Natural killer cell (primary cell): ENCODE measurements around the gene ALDH6A1. TPM values are rescaled to one million over a fixed set of nuclear protein-coding genes. Genes with fewer than 3 reads are reported as not detected.

Experiments used
- ATAC-seq, 3 donors: fragments of 150-1000 bp in 2 of 3; fragments of 200-7000 bp in 1 of 3; cut with Tn5 transposase; 1 replicate in 1 of 3; 2 replicates in 2 of 3; pipeline ENCODE4 v1.10.0; 2021; ENCODE audit warnings: mild to moderate bottlenecking in 2 of 3, moderate library complexity in 2 of 3
- DNase-seq, 2 donors: peaks; one replicate each; pipeline versions ENCODE4 v3.0.0 to v3.0.0-alpha.2; 2013 to 2021; ENCODE audit warnings: mixed read lengths in 1 of 2
- H3K27ac ChIP-seq: one replicate; pipeline ENCODE4 v1.5.1; 2013; ENCODE audit warnings: mild to moderate bottlenecking, low read length
- H3K27me3 ChIP-seq: one replicate; pipeline ENCODE4 v1.6.1; 2013; ENCODE audit warnings: low read length; ENCODE audit not compliant: control insufficient read depth, insufficient read depth
- H3K36me3 ChIP-seq: one replicate; pipeline ENCODE4 v1.6.1; 2013; ENCODE audit warnings: low read length; ENCODE audit not compliant: control insufficient read depth, insufficient read depth
- H3K4me1 ChIP-seq: one replicate; pipeline ENCODE4 v1.6.1; 2013; ENCODE audit warnings: low read length; ENCODE audit not compliant: control insufficient read depth, insufficient read depth
- H3K4me3 ChIP-seq: one replicate; pipeline ENCODE4 v1.5.1; 2013; ENCODE audit warnings: low read length
- H3K9me3 ChIP-seq: one replicate; pipeline ENCODE4 v1.6.1; 2013; ENCODE audit warnings: low read length; ENCODE audit not compliant: control insufficient read depth, insufficient read depth
- H3K27ac Mint-ChIP-seq, 2 donors: one replicate each; pipeline ENCODE4 v1.8.0; 2022; ENCODE audit warnings: mild to moderate bottlenecking in 2 of 2, mixed read lengths in 2 of 2, moderate library complexity in 1 of 2
- H3K27me3 Mint-ChIP-seq, 2 donors: one replicate each; pipeline ENCODE4 v1.8.0; 2022; ENCODE audit warnings: low read depth in 2 of 2, mixed read lengths in 2 of 2
- H3K36me3 Mint-ChIP-seq: one replicate; pipeline ENCODE4 v1.8.0; 2022; ENCODE audit warnings: mixed read lengths
- H3K4me1 Mint-ChIP-seq, 2 donors: one replicate each; pipeline ENCODE4 v1.8.0; 2022; ENCODE audit warnings: mixed read lengths in 2 of 2
- H3K4me3 Mint-ChIP-seq: one replicate; pipeline ENCODE4 v1.8.0; 2022; ENCODE audit warnings: mild to moderate bottlenecking, moderate library complexity, mixed read lengths
- H3K9me3 Mint-ChIP-seq, 2 donors: one replicate each; pipeline ENCODE4 v1.8.0; 2022; ENCODE audit warnings: mixed read lengths in 2 of 2
- WGBS: methylation state at CpG from one replicate; pipeline ENCODE4 v1.1.7; 2013; ENCODE audit warnings: missing lambda C conversion rate; ENCODE audit not compliant: insufficient coverage; 5-methylcytosine and 5-hydroxymethylcytosine counted together
- intact Hi-C: fragments of 100-400 bp; cut with micrococcal nuclease; formaldehyde crosslinking; loops from one replicate; pipeline ENCODE4 v1.14.2; 2022
- total RNA-seq, 4 donors: library from RNA; stranded (reverse); fragments of 120-200 nt in 1 of 4; gene quantifications; one replicate each; pipeline versions ENCODE4 v1.2.3 to v1.2.4, GENCODE V29; 2013 to 2022
- TF ChIP-seq, protein P1 (sequence below): fragments of 200-600 bp; IDR thresholded peaks from one replicate; pipeline ENCODE4 v1.8.0; 2022; ENCODE audit warnings: antibody characterized with exemption

Gene ALDH6A1
- total RNA-seq, 3 donors from 2014 or later (not counting 1 experiment from before 2014, with no cell fraction given) = 8.5 to 9.6 (median 9.5) TPM

DNA sequence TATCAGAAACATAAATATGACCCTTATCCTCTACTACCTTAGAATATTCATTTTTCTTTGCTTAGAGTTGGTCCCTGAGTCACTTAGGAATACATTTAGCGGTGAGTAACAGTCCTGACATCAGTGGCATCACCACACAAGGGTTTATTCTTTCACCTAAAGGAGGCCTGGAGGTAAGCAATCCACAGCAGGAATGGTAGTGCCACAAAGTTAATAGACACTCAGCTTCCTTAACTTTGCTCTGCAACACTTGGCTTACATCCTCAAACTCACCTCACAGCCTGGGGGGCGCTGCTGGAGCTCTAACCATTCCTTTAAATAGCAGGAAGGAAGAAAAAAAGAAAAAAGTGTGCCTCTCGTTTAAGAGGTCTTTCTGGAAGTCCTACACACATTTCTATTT lies 36.0 kb downstream of the ALDH6A1 start:
- DNase-seq = no peak
- H3K9me3 ChIP-seq = no peaks in the 10 kb centered on the region
- 90% methylated on average over 1 of the region's 3 CpGs for WGBS
- no peak for ATAC-seq
- TF ChIP-seq, protein P1, sequence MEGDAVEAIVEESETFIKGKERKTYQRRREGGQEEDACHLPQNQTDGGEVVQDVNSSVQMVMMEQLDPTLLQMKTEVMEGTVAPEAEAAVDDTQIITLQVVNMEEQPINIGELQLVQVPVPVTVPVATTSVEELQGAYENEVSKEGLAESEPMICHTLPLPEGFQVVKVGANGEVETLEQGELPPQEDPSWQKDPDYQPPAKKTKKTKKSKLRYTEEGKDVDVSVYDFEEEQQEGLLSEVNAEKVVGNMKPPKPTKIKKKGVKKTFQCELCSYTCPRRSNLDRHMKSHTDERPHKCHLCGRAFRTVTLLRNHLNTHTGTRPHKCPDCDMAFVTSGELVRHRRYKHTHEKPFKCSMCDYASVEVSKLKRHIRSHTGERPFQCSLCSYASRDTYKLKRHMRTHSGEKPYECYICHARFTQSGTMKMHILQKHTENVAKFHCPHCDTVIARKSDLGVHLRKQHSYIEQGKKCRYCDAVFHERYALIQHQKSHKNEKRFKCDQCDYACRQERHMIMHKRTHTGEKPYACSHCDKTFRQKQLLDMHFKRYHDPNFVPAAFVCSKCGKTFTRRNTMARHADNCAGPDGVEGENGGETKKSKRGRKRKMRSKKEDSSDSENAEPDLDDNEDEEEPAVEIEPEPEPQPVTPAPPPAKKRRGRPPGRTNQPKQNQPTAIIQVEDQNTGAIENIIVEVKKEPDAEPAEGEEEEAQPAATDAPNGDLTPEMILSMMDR = no peak
- Mint-ChIP-seq H3K27me3 (no peaks in the 10 kb centered on the region), H3K9me3 (no peaks in the 10 kb centered on the region), H3K27ac (no peak overlapping the region), H3K4me3 (no peak overlapping the region), H3K4me1 (no peaks in the 10 kb centered on the region), H3K36me3 (no peaks in the 10 kb centered on the region)
- intact Hi-C loops = no loop called here
- H3K27me3 ChIP-seq = no peaks in the 10 kb centered on the region
- H3K4me1 ChIP-seq = no peaks in the 10 kb centered on the region
- H3K27ac ChIP-seq = no peak overlapping the region
- H3K36me3 ChIP-seq = no peaks in the 10 kb centered on the region
- no peak overlapping the region for H3K4me3 ChIP-seq

DNA sequence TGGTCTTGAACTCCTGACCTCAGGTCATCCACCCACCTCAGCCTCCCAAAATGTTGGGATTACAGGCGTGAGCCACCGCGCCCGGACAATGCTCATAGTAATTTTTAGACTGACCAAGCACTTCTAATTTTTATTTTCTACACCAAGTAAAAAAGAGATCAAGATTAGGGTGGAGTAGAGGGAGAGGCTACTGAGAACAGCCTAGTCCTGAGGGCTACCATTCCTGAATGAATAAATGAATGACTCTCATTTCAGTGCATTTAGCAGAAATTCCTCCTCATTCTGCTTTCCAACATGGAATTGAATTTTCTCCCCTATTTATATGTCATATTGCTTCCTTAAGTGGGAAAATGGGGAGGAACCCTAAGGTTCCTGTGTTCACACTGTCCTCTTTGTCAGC lies 38.7 kb downstream of the ALDH6A1 start:
- Histone ChIP-seq H3K27ac (no peak overlapping the region), H3K36me3 (no peaks in the 10 kb centered on the region), H3K27me3 (no peaks in the 10 kb centered on the region), H3K4me1 (no peaks in the 10 kb centered on the region), H3K9me3 (no peaks in the 10 kb centered on the region), H3K4me3 (no peak overlapping the region)
- no peaks in the 10 kb centered on the region for H3K9me3 Mint-ChIP-seq
- intact Hi-C loops = no loop called here
- H3K4me1 Mint-ChIP-seq = no peaks in the 10 kb centered on the region
- TF ChIP-seq, protein P1 = no peak
- no peak overlapping the region for H3K27ac Mint-ChIP-seq
- no peak overlapping the region for H3K4me3 Mint-ChIP-seq
- WGBS = 100% methylated on average over 2 of the region's 4 CpGs
- DNase-seq (no peak), ATAC-seq (no peak)
- H3K27me3 Mint-ChIP-seq = no peaks in the 10 kb centered on the region
- no peaks in the 10 kb centered on the region for H3K36me3 Mint-ChIP-seq

DNA sequence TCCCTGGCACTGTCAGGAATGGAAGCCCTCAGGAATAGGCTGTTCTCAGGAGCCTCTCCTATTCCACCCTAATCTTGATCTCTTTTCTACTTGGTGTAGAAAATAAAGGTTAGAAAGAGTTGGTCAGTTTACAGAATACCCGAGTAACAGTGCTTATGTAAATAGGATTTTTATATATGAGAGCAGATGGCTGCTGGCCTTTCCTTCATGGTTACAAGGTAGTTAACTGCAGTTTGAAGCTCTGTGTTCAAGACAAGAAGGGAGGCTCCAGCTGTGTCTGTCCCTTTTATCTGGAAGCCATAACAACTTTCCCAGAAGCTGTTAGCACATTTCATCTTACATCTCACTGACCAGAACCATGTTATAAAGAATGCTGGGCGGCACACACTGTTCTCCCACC lies 42.0 kb downstream of the ALDH6A1 start:
- no peaks in the 10 kb centered on the region for H3K4me1 ChIP-seq
- no peaks in the 10 kb centered on the region for H3K9me3 Mint-ChIP-seq
- DNase-seq (no peak), ATAC-seq (no peak)
- H3K4me3 Mint-ChIP-seq = no peak overlapping the region
- intact Hi-C loops = no loop called here
- no peak overlapping the region for H3K4me3 ChIP-seq
- H3K36me3 ChIP-seq = no peaks in the 10 kb centered on the region
- H3K4me1 Mint-ChIP-seq = peaks cover 0 to 4% of the 10 kb centered on the region in 2 donors
- no peaks in the 10 kb centered on the region for H3K27me3 ChIP-seq
- WGBS = 67% methylated on average over 2 of the region's 2 CpGs
- no peak overlapping the region for H3K27ac Mint-ChIP-seq
- TF ChIP-seq, protein P1 = no peak
- no peaks in the 10 kb centered on the region for H3K36me3 Mint-ChIP-seq
- no peak overlapping the region for H3K27ac ChIP-seq
- H3K9me3 ChIP-seq = no peaks in the 10 kb centered on the region
- H3K27me3 Mint-ChIP-seq = no peaks in the 10 kb centered on the region
